Measurements from ENCODE around the gene DHX35.

Gene DHX35, protein sequence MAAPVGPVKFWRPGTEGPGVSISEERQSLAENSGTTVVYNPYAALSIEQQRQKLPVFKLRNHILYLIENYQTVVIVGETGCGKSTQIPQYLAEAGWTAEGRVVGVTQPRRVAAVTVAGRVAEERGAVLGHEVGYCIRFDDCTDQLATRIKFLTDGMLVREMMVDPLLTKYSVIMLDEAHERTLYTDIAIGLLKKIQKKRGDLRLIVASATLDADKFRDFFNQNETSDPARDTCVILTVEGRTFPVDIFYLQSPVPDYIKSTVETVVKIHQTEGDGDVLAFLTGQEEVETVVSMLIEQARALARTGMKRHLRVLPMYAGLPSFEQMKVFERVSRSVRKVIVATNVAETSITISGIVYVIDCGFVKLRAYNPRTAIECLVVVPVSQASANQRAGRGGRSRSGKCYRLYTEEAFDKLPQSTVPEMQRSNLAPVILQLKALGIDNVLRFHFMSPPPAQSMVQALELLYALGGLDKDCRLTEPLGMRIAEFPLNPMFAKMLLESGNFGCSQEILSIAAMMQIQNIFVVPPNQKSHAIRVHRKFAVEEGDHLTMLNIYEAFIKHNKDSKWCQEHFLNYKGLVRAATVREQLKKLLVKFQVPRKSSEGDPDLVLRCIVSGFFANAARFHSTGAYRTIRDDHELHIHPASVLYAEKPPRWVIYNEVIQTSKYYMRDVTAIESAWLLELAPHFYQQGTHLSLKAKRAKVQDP

DNA sequence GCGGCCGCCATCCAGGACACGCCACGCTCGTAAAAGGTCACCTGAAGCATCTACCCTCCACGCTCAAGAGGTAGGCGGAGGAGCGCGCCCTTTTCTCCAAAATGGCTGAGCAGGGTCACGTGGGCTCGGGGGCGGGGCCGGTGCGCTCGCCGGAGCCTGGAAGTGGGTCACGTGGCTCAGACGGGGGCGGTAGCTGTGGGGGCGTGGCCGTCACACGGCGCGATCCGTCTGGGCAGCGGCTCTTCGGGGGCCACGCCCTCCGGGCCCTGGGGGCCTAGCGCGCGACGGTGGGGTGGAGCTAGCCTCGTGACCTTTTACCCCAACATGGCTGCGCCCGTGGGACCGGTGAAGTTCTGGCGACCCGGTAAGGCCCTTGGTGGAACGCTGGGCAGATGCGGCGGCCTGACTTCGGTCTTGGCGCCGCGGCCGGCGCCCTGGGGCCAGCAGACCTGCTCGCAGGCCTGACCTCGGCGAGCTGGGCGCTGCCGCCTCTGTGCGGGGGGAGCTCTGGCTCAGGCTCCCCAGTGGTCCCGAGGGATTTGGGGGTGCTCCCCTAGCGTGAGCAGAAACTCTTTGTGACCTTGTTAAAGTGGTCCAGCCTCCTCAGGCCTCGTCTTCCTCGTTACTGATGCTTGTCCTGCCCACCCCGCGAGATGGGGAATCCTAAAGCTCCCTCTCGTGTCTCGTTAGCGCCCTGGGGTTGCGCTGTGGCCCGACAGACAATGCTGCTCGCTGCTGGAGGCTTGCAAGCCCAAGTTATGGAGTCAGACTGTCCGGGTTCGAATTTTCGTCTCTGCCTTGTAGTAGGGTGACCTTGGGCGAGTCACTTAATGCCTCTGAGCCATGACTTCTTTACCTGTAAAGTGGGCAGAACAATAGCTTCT lies at the start of gene DHX35:
Gene DHX35, plus strand, starts transcription at position 301 of the 884 bp plus-strand sequence. Its CDS starts 24 bp downstream, at position 325.
- DNase-seq: peak; percentile 90

DNA sequence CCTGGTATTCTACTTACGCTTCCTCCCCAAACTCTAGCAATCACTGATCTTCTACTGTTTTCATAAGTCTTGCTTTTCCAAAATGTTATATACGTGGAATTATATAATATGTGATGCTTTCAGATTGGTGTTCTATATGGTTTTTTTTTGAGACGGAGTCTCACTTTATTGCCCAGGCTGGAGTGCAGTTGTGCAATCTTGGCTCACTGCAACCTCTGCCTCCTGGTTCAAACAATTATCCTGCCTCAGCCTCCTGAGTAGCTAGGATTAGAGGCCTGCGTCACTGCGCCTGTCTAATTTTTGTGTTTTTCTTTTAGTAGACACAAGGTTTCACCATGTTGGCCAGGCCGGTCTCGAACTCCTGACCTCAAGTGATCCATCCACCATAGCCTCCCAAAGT lies 46.8 kb upstream of the DHX35 start:
- no peak for DNase-seq

DNA sequence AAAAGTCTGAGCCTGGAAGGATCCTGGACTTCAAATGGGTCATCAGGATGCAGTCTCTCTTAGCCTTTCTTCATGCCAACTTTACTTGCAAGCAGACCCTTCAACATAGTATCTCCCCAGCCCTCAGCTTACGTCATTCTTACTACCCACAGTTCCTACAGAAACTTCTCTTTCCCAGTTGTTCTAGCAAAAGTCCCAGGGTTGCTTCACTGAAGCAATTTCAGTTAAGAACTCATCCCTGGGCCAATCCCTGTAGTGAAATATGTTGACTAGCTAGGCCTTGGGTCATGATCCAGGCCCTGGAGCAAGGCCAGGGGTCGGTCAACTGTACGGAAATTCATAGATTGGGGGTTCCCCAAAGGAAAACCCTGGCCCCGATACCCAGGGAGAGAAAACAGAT lies 44.5 kb upstream of the DHX35 start:
- no peak for DNase-seq

DNA sequence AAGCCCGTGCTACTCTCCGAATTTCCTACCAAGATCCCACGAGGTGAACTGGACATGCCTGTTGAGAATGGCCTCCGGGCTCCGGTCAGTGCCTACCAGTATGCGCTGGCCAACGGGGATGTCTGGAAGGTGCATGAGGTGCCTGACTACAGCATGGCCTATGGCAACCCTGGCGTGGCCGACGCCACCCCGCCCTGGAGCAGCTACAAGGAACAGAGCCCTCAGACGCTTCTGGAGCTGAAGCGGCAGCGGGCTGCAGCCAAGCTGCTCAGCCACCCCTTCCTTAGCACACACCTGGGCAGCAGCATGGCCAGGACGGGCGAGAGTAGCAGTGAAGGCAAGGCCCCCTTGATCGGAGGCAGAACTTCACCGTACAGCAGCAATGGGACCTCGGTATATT lies 44.0 kb upstream of the DHX35 start:
- no peak for DNase-seq

DNA sequence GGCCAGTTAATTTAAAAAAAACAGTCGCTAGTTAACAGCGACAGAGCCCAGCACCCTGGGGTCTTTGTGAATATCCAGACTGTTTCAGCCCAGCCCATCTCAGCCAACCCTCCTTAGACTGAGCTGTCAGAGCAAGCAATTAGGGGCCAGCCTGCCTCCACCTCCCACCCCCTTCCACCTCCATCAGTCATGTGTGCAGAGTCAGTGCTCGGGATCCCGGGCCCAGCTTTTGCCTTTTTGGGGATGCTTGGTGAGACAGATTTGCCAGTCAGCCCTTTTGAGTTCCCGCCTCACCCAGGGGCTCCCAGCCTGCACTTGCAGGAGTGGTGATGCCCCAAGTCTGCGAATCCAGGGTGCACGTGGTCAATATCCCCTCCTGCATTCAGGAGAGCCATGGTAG lies 42.5 kb upstream of the DHX35 start:
- DNase-seq: no peak

DNA sequence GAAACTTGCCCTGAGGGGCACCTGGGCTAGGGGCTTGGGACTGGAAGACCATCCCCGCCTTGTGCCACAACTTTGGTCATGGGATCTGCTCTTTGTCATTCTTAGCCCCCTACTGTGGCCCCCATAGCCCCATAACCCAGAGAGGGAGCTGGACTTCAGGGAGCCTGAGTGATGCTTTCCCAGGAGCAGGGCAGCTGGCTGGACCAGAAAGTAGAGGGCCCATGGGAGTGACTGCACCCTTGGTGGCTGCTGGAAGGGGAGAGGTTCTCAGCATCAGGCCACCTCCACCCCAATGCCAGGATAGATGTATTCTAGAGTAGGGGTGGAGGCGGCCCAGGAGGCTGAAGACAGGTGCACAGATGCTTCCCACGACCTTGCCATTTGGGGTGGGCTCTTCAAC lies 41.7 kb upstream of the DHX35 start:
- DNase-seq: no peak

DNA sequence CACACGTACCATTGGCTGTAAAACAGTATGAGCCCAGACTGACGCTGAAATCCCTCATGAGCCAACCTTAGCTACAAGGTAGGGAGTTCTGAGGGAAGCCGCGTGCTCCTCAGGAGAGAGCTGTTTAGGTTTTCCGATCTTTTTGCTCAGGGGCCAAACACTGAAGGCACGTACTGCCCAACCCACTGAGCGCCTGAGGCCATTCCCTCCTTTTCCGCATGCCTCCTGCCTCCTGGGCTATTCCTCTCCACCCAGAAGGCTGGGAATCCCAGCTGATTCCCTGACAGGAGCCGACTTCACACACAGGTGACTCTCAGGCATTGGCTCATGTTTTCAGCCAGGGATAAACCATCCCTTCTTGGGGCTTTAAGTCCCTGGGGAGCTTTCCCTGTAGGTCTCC lies 41.3 kb upstream of the DHX35 start:
- DNase-seq: no peak

DNA sequence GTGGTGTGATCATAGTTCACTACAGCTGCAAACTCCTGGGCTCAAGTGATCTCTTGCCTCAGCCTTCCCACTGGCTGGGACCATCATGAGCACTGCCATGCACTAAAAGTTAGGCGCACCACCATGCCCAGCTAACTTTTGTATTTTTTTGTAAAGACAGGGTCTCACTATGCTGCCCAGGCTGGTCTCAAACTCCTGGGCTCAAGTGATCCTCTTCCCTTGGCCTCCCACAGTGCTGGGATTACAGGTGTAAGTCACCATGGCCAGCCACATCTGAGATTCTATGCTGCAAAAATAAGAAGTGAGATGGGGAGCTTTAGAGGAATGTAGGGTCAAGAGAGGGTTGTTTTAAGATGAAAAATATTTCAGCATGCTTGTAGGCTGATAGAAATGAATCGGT lies 37.4 kb upstream of the DHX35 start:
- no peak for DNase-seq

DNA sequence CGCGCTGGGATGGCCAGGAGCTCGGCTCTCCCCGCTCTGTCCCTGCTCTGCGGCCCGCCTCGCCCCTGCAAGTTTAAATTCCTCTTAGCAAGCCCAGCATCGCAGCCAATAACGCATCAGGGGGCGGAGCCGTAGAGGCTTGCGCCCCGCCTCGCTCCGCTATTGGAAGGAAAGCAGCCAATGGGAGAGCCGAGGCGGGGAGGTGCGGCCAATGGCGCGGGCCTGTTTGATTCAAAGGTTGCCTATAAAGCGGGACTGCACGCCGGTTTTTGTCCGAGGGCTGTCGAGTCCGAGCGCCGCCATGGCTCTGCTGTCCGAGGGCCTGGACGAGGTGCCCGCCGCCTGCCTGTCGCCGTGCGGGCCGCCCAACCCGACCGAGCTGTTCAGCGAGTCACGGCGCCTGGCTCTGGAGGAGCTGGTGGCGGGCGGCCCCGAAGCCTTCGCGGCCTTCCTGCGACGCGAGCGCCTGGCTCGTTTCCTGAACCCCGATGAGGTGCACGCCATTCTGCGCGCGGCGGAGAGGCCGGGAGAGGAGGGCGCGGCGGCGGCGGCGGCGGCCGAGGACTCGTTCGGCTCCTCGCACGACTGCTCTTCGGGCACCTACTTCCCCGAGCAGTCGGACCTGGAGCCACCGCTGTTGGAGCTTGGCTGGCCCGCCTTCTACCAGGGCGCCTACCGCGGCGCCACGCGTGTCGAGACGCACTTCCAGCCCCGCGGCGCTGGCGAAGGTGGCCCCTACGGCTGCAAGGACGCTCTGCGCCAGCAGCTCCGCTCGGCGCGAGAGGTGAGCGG lies 35.8 kb upstream of the DHX35 start, which contains the start of gene FAM83D:
Gene FAM83D, plus strand, starts transcription at position 276 of the 792 bp plus-strand sequence. Its CDS starts 26 bp downstream, at position 302.
- DNase-seq: peak; percentile 97

DNA sequence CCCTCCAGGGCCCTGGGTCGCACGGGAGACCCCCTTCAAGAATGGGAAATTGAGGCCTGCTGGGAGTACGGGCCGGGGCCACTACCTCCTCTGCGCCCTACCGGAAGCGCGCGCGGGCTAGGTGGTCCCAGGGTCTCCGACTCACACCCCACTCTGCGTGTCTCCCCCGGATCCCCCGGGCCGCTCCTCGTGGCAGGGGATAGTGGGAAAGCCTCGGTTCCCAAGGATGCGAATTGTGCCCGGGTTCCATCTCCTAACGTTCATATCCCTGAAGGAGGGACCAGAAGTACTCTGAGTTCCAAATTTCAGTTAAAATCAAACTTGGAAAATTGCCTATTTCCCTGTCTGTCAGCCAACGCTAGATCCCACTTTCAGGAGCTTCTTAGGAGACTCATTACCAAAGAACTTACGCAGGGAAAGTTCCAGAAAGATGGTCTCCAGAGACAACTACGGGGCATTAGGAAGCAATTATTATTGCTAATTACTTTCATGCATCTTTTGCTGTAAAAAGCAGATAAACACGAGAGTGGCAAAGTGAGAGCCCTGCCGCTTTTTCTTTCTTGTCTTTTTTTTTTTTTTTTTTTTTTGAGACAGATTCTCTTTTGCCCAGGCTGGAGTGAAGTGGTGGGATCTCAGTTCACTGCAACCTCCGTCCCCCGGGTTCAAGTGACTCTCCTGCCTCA lies 35.1 kb upstream of the DHX35 start:
- DNase-seq: no peak

DNA sequence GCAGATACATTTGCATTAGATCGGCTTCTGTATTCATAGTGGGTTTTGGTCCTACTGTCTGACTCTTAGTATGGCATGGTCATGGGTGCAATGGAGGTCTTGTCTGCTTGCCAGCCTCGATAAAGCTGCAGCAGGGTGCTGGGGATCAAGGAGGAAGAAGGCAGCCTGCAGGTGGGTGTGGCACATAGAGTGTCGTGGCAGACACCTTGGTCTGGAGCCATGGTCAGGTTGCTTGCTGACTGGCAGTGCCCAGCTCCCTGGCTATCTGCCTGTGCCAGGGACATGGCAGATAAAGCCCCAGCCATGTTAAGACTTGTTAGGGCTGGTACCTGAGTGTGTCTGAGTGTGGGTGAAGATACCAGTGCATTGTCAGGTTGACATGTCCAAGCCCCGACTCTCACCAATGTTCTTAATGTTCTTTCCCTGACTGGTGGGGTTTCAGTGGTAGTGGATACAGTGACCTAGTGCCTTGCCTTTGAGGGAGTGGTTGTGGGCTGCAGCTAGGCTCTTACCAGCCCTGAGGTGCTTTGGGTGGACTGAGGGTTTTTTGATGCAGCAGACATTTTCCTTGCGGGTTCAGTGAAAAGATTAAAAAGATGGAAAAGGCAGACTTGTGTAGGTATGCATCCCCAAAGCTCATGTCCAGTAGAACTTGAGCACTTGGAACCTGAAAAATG lies 34.1 kb upstream of the DHX35 start:
- DNase-seq: no peak

DNA sequence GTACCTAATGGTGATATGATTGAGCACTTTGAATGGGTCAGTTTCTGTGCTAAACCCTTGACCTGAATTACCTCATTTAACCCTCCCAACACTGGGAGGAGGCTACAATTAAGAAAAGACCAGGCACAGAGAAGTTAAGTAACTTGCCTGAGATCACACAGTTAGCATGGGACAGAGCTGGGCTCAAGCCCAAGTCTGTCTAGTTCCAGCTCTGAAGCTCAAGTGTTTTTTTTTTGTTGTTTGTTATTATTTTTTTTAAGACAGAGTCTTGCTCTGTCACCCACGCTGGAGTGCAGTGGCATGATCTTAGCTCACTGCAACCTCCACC lies 31.9 kb upstream of the DHX35 start:
- no peak for DNase-seq

DNA sequence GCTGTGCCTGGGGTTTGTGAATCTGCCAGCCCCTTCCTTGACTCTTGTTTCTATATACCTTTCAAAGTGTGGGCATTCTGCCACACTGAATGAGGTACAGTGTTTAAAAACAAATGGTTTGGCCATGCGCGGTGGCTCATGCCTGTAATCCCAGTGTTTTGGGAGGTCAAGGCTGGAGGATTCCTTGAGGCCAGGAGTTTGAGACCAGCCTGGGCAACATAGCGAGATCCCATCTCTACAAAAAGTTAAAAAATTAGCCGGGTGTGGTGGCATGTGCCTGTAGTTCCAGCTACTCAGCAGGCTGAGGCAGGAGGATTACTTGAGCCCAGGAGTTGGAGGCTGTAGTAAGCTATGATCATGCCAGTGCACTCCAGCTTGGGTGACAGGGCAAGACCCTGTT lies 30.2 kb upstream of the DHX35 start:
- DNase-seq: no peak

DNA sequence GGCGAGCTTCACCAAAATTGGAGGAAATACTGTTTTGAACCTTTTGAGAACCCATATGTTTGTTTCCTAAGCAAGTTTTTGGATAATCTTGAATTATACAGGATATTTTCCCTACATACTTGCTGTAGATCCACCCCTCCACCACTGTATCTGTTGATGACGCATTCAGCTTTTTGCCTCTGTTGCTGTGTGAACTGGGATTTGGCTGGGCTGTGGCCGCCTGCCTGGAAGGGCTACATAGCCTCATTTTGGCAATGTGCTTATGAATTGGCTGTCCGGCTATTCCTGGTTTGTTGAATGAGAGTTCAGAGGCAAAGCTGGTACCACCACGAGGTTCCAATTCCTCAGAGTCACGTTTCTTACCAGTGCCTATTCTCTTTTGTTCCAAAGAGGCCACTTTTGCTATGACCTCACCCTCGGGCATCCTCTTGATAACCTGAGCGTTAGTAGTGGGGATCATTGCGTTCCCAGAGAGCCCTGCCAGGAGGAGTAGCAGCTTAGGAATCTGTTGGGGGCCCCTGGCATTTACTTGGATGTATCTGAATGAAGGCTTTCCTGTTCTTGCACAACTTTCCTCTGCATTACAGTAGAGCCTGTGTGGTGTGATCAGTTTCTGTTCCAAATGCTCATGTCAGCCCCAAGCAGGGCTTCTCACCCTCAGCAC lies 29.6 kb upstream of the DHX35 start:
- no peak for DNase-seq

DNA sequence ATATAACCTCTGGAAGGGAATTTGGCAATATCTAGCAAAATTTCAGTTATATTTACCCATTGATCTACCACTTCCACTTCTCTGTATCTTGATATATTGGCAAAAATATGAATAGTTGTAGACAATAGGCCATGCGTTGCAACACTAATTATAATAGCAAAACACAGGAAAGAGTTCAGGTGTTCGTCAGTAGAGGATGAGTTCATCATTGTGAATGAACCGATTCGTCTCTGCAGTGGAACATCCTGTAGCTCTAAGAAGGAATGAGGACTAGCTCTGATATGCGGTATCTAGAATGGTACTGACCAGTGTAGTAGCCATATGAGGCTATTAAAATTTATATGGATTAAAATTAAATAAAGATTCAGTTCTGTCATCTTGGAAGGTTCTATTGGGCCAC lies 27.6 kb upstream of the DHX35 start:
- no peak for DNase-seq

DNA sequence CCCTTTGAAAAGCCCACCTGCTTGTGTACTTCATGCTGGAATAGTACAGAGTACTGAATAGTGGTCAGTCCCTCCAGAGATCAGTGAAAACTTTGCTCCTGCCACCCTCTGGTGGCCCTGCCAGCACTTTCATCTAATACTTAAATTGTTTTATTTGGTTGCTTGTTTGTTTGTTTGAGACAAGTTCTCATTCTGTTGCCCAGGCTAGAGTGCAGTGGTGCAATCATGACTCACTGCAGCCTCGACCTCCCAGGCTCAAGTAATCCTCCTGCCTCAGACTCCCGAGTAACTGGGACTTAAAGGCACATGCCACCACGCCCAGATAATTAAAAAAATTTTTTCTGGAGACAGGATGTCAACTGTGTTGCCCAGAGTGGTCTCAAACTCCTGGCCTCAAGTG lies 26.9 kb upstream of the DHX35 start:
- no peak for DNase-seq

DNA sequence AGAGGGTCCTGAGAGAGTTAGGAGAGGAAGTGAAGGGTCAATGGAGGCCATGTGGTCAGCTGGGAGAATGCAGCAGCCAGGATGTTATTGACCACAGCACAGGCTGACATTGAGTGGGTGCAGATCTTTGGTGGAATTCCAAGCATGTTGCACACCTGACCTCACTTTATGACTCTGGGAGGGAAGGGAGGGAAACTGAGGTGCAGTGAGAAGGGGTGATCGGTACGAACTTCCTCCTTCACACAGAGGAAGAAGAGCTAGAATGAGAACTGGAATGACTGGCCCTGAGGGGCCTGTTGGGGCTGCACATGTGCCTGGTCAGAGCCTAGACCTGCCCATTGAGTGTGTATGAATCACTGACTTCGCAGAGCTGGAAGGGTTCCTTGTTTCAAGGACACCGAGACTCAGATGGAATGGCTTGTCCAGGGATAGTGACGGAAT lies 26.2 kb upstream of the DHX35 start:
- no peak for DNase-seq

DNA sequence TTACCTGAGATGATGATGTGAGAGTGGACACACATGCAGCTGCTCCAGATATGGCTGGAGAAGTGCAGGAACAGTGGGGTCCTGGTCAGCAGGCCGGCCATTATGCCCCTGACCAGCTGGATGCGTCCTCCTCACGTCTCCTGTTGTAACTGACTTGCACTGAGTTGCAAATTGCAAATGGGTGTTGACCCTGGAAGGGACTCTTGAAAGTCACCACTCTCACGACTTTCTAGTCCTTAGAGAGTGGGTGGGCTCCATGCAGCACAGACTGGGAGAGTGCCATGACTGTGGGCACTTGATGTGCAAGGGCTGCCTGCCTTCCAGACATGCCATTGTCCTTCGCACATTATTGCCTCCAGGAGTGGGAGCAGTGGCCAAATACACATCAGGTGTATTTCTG lies 25.1 kb upstream of the DHX35 start:
- DNase-seq: no peak

DNA sequence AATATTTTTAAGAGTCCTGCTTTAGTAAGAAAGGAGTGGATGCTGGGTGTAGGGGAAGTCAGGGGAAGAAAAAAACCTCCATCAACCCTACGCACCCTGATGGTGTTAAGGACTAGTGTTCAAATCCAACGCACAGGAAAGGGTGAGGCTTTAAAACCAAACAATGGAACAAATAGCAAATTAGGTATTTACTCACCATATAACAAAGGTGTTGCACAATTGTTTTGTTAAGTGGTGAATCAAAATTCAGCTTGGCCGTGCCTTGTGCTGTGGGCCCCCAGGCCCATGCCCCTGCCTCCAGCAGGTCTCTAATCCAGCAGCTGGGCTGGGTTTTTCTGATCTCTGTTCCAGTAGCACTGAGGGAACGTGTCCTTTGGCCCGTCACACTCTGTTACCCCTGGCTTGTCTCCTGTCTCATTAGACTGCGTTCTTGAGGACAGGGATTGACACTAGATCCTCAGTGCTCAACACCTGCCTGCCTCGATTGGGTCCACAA lies 24.1 kb upstream of the DHX35 start:
- no peak for DNase-seq

DNA sequence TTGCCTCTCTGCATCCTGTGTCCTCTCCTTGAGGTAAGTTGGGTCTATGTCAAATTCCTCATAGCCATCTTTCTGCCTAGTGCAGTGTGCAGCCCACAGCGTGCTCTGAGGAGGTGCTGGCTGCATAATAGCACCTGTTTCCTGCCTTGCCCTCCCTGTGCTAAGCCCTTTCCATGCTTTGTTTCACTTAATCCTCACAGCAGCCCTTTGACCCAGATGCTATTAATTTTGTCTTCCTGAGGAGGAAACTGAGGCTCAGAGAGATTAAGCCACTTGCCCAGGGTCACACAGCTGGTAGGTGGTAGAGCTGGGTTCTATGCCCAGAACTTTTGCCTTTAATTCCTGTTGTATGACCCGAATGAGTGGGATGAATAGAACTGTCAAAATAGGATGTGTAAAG lies 22.5 kb upstream of the DHX35 start:
- no peak for DNase-seq

DNA sequence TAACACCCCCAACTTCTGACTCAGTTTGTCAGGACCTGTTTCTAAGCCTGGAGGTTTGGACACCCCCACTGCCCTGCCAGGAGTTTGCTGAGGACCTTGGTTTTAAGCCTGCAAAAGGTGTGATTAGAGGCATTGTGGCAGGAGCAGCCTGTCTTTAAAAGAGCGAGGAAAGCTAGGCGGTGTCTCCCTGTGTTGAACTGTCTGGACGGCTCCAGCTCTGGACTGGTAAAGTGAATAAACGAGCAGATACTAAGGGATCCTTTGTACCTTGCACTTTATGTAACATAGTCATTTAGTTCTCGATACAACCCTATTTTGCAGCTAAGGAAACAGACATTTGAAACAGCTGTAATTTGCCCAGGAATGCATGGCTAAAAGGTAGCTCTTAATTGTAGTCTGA lies 21.5 kb upstream of the DHX35 start:
- no peak for DNase-seq
